ENCODE measurements around the gene TUFM.
"Not testable (repeated sequence)": the region's sequence is repeated elsewhere in the genome, so short reads cannot be mapped to it uniquely, and the experiment has no call there.

Gene TUFM

DNA sequence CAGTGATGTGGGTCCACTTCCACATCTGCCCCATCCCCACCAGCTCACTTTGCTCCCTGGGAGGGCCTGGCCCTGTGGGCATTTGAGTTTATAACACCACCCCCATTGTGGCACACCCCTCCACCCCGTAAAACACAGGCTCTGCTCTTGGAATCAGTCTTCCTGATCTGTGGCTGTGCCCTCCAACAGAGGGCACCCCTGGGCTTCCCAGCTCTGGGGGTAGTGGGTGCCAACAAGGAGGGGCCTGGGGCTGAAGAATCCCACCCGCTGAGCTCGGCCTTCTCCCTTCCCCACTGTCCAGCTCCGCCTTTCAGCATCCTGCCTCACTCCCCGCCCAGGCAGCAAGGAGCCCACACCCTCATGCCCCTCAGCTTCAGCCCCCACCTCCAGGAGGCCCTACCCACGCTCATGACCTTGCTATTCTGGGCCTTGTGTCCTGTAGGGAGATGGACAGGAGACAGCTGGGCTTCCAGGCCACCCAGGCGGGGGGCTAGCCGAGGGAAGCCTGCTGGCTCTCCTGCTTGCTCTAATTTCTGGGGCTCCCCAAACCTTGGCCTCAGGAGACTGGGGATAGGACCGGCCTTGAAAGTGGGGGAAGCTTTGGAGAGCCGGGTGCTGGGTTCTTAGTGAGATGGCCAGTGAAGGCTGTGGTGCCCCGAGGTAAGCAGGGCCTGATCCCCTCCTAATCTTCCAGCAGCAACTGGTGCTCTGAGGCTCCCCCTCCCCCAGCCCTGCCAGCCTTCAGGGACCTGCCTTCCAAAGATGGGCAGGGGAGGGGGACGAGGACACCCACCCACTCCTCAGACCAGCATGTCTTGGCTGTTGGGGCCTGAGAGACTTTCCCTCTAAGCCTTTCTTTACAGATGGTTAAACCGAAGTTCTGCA lies 29.2 kb upstream of the TUFM start:
- no peak for DNase-seq (ENCODE audit: low read depth)

- no peak for DNase-seq (ENCODE audit: low read depth)
Observed at GRCh38 chr16:28874406-28874805, 28.3 kb upstream of the TUFM start.

- DNase-seq (ENCODE audit: low read depth) = peak; percentile 39
Observed at GRCh38 chr16:28873543-28874201, 27.5 kb upstream of the TUFM start.

- no peak for DNase-seq (ENCODE audit: low read depth)
Observed at GRCh38 chr16:28872952-28873351, 26.8 kb upstream of the TUFM start.

GRCh38 chr16:28869201-28869600 lies 23.1 kb upstream of the TUFM start:
- no peak for DNase-seq (ENCODE audit: low read depth)

DNA sequence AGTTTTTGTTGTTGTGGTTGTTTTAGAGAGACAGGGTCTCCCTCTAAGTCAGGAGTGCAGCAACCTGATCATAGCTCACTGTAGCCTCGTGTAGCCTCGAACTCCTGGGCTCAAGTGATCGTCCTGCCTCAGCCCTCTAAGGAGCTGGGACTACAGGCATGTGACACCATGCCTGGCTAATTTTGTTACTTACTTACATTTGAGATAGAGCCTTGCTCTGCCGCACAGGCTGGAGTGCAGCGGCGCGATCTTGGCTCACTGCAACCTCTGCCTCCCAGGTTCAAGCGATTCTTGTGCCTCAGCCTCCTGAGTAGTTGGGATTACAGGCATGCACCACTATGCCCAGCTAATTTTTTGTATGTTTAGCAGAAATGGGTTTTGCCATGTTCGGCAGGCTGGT lies 21.5 kb upstream of the TUFM start:
- not testable (repeated sequence) for DNase-seq (ENCODE audit: low read depth)

- no peak for DNase-seq (ENCODE audit: low read depth)
Observed at GRCh38 chr16:28867241-28867640, 21.1 kb upstream of the TUFM start.

DNA sequence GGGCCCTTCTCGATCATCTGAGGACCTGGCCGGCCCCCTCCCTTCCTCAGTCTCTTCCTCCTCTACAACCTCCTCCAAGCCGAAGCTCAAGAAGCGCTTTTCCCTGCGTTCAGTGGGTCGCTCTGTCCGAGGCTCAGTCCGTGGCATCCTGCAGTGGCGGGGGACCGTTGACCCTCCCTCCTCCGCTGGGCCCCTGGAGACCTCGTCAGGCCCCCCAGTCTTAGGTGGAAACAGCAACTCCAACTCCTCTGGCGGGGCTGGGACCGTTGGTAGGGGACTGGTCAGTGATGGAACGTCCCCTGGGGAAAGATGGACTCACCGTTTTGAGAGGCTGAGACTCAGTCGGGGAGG lies 20.3 kb upstream of the TUFM start:
- DNase-seq (ENCODE audit: low read depth) = no peak

GRCh38 chr16:28865722-28866453 lies 19.7 kb upstream of the TUFM start:
- no peak for DNase-seq (ENCODE audit: low read depth)

DNA sequence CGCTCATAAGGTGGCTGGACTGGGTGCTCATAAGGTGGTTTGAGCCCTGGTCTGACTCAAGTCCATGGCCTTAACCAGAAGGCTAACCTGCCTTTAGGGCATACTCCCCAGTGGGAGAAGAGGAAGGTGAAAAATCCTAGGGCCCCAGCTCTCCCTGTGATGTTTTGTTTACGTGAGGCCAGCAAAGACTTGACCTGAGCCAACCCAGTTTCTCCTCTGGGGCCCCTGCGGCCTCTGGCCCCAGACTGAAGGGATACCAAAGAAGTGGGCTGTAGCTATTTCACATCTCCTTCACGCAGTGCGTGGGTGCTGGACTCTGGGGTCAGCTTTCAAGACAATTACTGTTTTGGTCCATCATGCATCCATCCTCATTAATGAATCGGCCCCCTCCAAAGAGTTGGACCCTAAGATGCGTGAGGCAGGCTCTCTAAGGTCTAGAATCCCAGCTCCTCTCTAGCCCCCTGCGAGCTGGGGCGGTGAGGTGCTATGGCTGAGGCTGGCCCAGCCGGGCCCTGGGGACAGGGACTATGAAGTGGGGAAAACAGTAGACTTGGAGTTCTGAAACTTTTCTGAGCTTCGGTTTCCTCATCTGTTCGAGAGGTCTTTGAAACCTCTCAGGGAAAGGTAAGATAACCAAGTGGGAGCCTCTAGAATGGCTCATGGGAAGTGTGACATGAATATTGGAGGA lies 19.0 kb upstream of the TUFM start:
- no peak for DNase-seq (ENCODE audit: low read depth)

GRCh38 chr16:28863929-28864793 lies 18.0 kb upstream of the TUFM start:
- DNase-seq (ENCODE audit: low read depth) = no peak

- DNase-seq (ENCODE audit: low read depth) = no peak
Observed at GRCh38 chr16:28859326-28859725, 13.2 kb upstream of the TUFM start.

GRCh38 chr16:28858421-28858820 lies 12.3 kb upstream of the TUFM start:
- no peak for DNase-seq (ENCODE audit: low read depth)

DNA sequence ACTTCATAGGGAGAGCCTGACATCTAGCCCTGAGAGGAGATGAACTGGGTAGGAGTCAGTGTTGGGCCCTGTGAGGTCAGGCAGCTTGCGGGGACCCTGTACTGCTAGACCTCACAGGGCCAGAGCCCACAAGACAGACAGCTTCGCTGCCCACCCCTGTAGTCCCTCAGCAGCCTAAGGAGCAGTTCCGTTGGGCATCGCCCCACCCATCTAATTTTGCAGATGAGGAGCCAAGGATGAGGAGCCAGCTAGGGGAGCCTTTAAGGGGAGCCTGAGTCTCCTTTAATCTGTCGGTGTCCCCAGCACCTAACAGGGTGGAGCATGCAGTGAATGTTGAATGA lies 755 bp upstream of the TUFM start:
- DNase-seq (ENCODE audit: low read depth) = no peak

GRCh38 chr16:28845761-28846079 lies 428 bp downstream of the TUFM start:
- DNase-seq (ENCODE audit: low read depth) = no peak

DNA sequence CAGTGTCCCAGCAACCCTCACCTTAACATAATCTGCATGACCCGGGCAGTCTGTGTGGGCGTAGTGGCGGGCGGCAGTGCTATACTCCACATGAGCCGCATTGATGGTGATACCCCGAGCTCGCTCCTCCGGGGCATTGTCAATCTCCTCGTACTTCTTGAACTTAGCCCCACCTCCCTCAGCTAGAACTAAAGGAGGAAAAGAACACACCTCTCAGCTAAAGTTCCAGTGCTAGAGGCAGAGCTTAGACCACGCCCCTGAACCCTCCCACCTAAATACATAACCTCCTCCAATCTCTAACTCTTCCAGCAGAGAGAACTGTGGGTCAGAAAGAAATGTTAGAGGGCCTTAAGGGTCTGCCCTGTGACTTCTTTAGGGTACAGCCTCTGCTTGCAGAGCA lies 855 bp downstream of the TUFM start:
- DNase-seq (ENCODE audit: low read depth) = no peak

DNA sequence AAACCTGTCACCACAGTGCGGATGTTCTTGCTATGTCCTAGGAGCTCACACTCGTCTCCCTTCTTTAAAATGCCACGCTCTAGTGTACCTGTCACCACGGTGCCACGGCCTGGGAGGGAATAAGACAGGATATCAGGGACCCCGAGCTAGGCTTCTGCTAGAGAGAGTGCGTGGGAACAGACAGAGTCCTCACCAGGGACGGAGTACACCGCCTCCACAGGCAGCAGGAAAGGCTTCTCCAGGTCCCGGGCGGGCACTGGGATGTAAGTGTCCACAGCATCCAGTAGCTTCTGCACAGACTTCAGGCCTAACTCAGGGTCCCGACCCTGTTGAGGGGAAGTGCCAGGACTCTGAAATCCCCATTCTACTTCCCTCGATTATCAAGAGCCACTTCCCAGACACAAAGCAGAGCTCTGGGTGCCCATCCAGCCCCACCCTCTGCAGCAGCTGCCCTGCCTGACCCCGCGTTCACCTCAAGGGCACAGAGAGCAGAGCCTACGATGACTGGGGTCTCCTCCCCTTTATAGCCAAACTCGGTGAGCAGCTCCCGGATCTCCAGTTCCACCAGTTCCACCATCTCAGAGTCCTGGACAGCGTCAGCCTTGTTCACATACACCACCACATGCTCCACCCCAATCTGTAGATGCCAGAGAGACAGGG lies 1.8 kb downstream of the TUFM start:
- no peak for DNase-seq (ENCODE audit: low read depth)

- DNase-seq (ENCODE audit: low read depth) = no peak
Observed at GRCh38 chr16:28843766-28844165, 2.4 kb downstream of the TUFM start.

- no peak for DNase-seq (ENCODE audit: low read depth)
Observed at GRCh38 chr16:28842696-28843095, 3.5 kb downstream of the TUFM start.

- DNase-seq (ENCODE audit: low read depth) = no peak
Observed at GRCh38 chr16:28839899-28840298, 6.2 kb downstream of the TUFM start.

- no peak for DNase-seq (ENCODE audit: low read depth)
Observed at GRCh38 chr16:28839004-28839639, 7.0 kb downstream of the TUFM start.

All from activated gamma-delta T cell treated with anti-CD3 and anti-CD28 coated beads, Interleukin-2, amount 50 U/mL, for 16 hours (primary cell).